Left ventricle myocardium superior (tissue), 1 donor: Measurements from ENCODE around the gene NOP9. TPM values are rescaled to one million over a fixed set of nuclear protein-coding genes. Genes with fewer than 3 reads are reported as not detected.
"Not testable (repeated sequence)": the region's sequence is repeated elsewhere in the genome, so short reads cannot be mapped to it uniquely, and the experiment has no call there.

ENCODE experiments used
- ATAC-seq: fragments of 200-7000 bp; cut with Tn5 transposase; one replicate; pipeline ENCODE4 v1.9.1; 2020; ENCODE audit warnings: mild to moderate bottlenecking, moderate library complexity
- DNase-seq: peaks from one replicate; pipeline ENCODE4 v3.0.0-alpha.2; 2020
- intact Hi-C: fragments of 100-400 bp; cut with micrococcal nuclease; formaldehyde crosslinking; loops from one replicate; pipeline ENCODE4 v1.11.0; 2022
- total RNA-seq: library from RNA; stranded (reverse); fragmentation: NEBNext Ultra II Directional; extraction: Animal tissue kit (Norgen Biotek cat#: 25700); gene quantifications from one replicate; pipeline ENCODE4 v1.2.1, GENCODE V29; 2021
- donor health status: DM: no; HTN: yes; CAD: no; lungs with severe emphysema.

Gene NOP9
- total RNA-seq, 1 donor from 2014 or later = 25.5 TPM

- peak; percentile 51 for ATAC-seq
- intact Hi-C loops = no loop called here
- peak; percentile 76 for DNase-seq
Observed at GRCh38 chr14:24315807-24316596, 16.4 kb downstream of the NOP9 start.

- DNase-seq (no peak), ATAC-seq (no peak)
- intact Hi-C loops = no loop called here
Observed at GRCh38 chr14:24316597-24316950, 16.9 kb downstream of the NOP9 start.

- intact Hi-C loops = no loop called here
- ATAC-seq (no peak), DNase-seq (no peak)
Observed at GRCh38 chr14:24317141-24317928, 17.7 kb downstream of the NOP9 start.

GRCh38 chr14:24321212-24321975 is 21.7 kb downstream of the NOP9 start:
- intact Hi-C loops = no loop called here
- ATAC-seq (no peak), DNase-seq (no peak)

GRCh38 chr14:24322672-24323071 is 23.0 kb downstream of the NOP9 start:
- no peak for ATAC-seq
- intact Hi-C loops = no loop called here
- no peak for DNase-seq

- intact Hi-C loops = no loop called here
- ATAC-seq (no peak), DNase-seq (no peak)
Observed at GRCh38 chr14:24323341-24323740, 23.7 kb downstream of the NOP9 start.

GRCh38 chr14:24324024-24324423 is 24.4 kb downstream of the NOP9 start:
- ATAC-seq (no peak), DNase-seq (no peak)
- intact Hi-C loops = no loop called here

- ATAC-seq (no peak), DNase-seq (no peak)
- intact Hi-C loops = no loop called here
Observed at GRCh38 chr14:24325041-24325530, 25.4 kb downstream of the NOP9 start.

GRCh38 chr14:24325963-24326362 is 26.3 kb downstream of the NOP9 start:
- intact Hi-C loops = no loop called here
- DNase-seq (no peak), ATAC-seq (no peak)

- intact Hi-C loops = no loop called here
- ATAC-seq = peak; percentile 21
- no peak for DNase-seq
Observed at GRCh38 chr14:24327303-24327702, 27.7 kb downstream of the NOP9 start.

- ATAC-seq, intact Hi-C loops: not testable (repeated sequence)
- DNase-seq = peak; percentile 73
Observed at GRCh38 chr14:24327914-24328313, 28.3 kb downstream of the NOP9 start.

- DNase-seq = no peak
- ATAC-seq = no peak
- intact Hi-C loops = no loop called here
Observed at GRCh38 chr14:24329073-24329663, 29.5 kb downstream of the NOP9 start.

GRCh38 chr14:24329736-24330135 is 30.1 kb downstream of the NOP9 start:
- ATAC-seq (no peak), DNase-seq (peak; percentile 73)
- intact Hi-C loops = no loop called here

GRCh38 chr14:24330973-24331674 is 31.5 kb downstream of the NOP9 start:
- no peak for ATAC-seq
- intact Hi-C loops = no loop called here
- no peak for DNase-seq

- intact Hi-C loops = loop anchor here (2.0 kb wide), 1 partner anchor 105 kb away; no protein-coding TSS in a partner anchor
- DNase-seq = no peak
Observed at GRCh38 chr14:24331731-24332267, 32.1 kb downstream of the NOP9 start.

GRCh38 chr14:24332268-24332993 is 32.8 kb downstream of the NOP9 start:
- intact Hi-C loops = loop anchor here (2.0 kb wide), 1 partner anchor 104 kb away; no protein-coding TSS in a partner anchor
- ATAC-seq (peak; percentile 69), DNase-seq (peak; percentile 67)

More at GRCh38 chr14:24331731-24332267, 32.1 kb downstream of the NOP9 start:
- ATAC-seq = no peak

GRCh38 chr14:24334431-24335291 is 35.0 kb downstream of the NOP9 start, which contains the start of gene ADCY4:
ADCY4 (minus strand) TSS chr14:24335071; CDS start chr14:24334652, 419 bp downstream.
- DNase-seq (peak; percentile 75), ATAC-seq (peak; percentile 35)
- intact Hi-C loops = no loop called here
